HG02759 (cell line): ENCODE data around the gene SPARCL1.
"Not testable (repeated sequence)": the region's sequence is repeated elsewhere in the genome, so short reads cannot be mapped to it uniquely, and the experiment has no call there.

Experiments
- ATAC-seq: cut with Tn5 transposase; IDR thresholded peaks from one replicate; pipeline ENCODE4 v1.9.1; 2021; ENCODE audit warnings: mild to moderate bottlenecking, moderate library complexity; ENCODE audit not compliant: unreplicated experiment

SPARCL1 gene

GRCh38 chr4:87451537-87451936 lies 77.6 kb downstream of the SPARCL1 start:
- no peak for ATAC-seq

DNA sequence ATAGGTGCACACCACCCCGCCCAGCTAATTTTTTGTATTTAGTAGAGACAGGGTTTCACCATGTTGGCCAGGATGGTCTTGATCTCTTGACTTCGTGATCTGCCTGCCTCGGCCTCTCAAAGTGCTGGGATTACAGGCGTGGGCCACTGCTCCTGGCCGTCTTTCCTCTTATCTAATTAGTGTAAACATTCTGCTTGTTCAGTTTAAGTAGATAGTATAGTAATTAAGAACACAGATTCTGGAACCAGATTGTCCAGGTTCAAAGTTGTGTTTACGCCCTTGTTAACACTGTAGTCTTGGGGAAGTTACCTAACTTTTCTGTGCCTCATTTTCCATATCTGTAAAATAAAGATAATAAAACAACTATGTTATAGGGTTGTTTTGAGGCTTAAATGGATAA lies 82.8 kb downstream of the SPARCL1 start:
- not testable (repeated sequence) for ATAC-seq

DNA sequence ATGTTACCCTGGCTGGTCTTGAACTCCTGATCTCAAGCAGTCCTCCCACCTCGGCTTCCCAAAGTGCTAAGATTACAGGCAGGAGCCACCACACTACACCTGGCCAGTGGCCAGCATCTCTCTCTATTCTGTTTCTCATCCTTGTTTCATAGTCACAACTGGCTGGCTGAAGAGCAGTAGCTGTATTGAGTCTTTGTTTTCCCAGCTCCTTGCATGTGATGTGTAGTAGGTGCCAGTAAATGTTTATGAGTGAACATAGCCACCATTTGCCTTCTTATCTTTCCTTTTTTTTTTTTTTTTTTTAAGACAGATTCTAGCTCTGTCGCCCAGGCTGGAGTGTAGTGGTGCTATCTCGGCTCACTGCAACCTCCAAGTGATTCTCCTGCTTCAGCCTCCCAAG lies 83.2 kb downstream of the SPARCL1 start:
- no peak for ATAC-seq

GRCh38 chr4:87444741-87445140 lies 84.4 kb downstream of the SPARCL1 start:
- ATAC-seq, result no peak

GRCh38 chr4:87442889-87443288 lies 86.3 kb downstream of the SPARCL1 start:
- no peak for ATAC-seq

- ATAC-seq, result no peak
Observed at GRCh38 chr4:87433342-87433741, 95.8 kb downstream of the SPARCL1 start.

- ATAC-seq, result no peak
Observed at GRCh38 chr4:87430038-87430437, 99.1 kb downstream of the SPARCL1 start.

GRCh38 chr4:87428979-87429378 lies 100.2 kb downstream of the SPARCL1 start:
- no peak for ATAC-seq

- ATAC-seq, result no peak
Observed at GRCh38 chr4:87427518-87427868, 101.7 kb downstream of the SPARCL1 start.

DNA sequence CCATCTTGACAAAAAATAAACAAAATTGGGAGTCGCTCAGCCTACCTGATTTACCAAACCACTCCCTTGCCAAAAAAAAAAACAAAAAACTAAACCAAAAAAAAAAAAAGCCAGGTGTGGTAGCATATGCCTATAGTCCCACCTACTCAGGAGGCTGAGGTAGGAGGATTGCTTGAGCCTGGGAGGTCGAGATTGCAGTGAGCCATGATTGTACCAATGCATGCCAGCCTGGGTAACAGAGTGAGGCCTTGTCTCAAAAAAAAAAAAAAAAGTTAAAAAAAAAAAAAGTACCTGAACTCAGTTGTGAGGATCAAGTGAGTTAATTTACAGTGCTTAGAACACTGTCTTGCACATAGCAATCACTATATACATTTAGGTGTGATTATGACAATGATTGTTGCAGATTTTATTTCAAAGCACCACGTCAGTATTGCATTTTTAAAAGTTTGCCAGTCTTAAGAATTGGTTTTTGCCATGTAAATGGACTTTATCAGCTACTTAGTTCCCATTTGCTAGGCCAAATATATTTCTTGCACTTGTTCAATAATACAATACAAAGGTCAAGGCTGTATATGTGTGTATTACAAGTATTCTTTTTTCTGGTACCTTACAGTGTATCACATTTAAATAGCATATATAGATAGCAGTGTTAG lies 102.2 kb downstream of the SPARCL1 start:
- no peak for ATAC-seq

- no peak for ATAC-seq
Observed at GRCh38 chr4:87425711-87426110, 103.5 kb downstream of the SPARCL1 start.

GRCh38 chr4:87424099-87424543 lies 105.1 kb downstream of the SPARCL1 start:
- ATAC-seq, result not testable (repeated sequence)
